SK-N-SH (cell line): Measurements from ENCODE around the gene SERPINA6. TPM values are rescaled to one million over a fixed set of nuclear protein-coding genes. Genes with fewer than 3 reads are reported as not detected.

ENCODE experiments used
- CTCF ChIA-PET: fragments of 300-600, 350-600 bp; formaldehyde crosslinking; extraction: SDS; loops from one replicate; lab custom pipeline; 2021; lab: Yijun Ruan, JAX
- POLR2A ChIA-PET: fragments of 350-600 bp; sonication (Branson Sonifier 250); formaldehyde crosslinking; extraction: SDS; loops from one replicate; lab custom pipeline; 2020; ENCODE audit warnings: antibody characterized with exemption, inconsistent platforms; lab: Yijun Ruan, JAX
- DNase-seq: peaks from one replicate; pipeline ENCODE4 v3.0.0; 2012
- H2AFZ ChIP-seq: fragments of 200-600 bp; sonication (generic); 2 replicates; pipeline ENCODE4 v1.8.1; 2016; ENCODE audit warnings: antibody characterized with exemption, mild to moderate bottlenecking, low read depth
- H3F3A ChIP-seq: fragments of 200-600 bp; sonication (generic); replicated peaks from 2 replicates; pipeline ENCODE3; 2016; ENCODE audit warnings: antibody characterized with exemption, mild to moderate bottlenecking; ENCODE audit not compliant: insufficient read depth
- H3K27ac ChIP-seq, 2 experiments: fragments of 200-500 bp in 1 of 2; fragments of 200-600 bp in 1 of 2; sonication (Bioruptor generic) in 1 of 2; sonication (generic), shearing (Covaris generic) in 1 of 2; 2 replicates each; pipeline versions ENCODE4 v1.5.1 to v1.6.1; 2014 to 2016; ENCODE audit warnings: low read depth in 2 of 2, inconsistent platforms in 1 of 2, low read length in 1 of 2, mild to moderate bottlenecking in 1 of 2, mixed read lengths in 1 of 2
- H3K27me3 ChIP-seq: fragments of 200-600 bp; sonication (generic), shearing (Covaris generic); 2 replicates; pipeline ENCODE4 v1.6.1; 2016; ENCODE audit warnings: mixed run types; ENCODE audit not compliant: insufficient read depth
- H3K36me3 ChIP-seq, 2 experiments: fragments of 200-500 bp in 1 of 2; fragments of 200-600 bp in 1 of 2; sonication (Bioruptor generic) in 1 of 2; sonication (generic) in 1 of 2; replicated peaks in 1 of 2; 2 replicates each; pipeline versions ENCODE3 to v1.5.1; 2014 to 2016; ENCODE audit warnings: low read length in 1 of 2, mild to moderate bottlenecking in 1 of 2; ENCODE audit not compliant: insufficient read depth in 2 of 2, control insufficient read depth in 1 of 2
- H3K4me1 ChIP-seq, 2 experiments: fragments of 200-500 bp in 1 of 2; fragments of 200-600 bp in 1 of 2; sonication (Bioruptor generic) in 1 of 2; sonication (generic), shearing (Covaris generic) in 1 of 2; 2 replicates each; pipeline versions ENCODE4 v1.5.1 to v1.6.1; 2014 to 2016; ENCODE audit warnings: low read depth in 1 of 2, low read length in 1 of 2, mixed run types in 1 of 2; ENCODE audit not compliant: insufficient read depth in 2 of 2, control insufficient read depth in 1 of 2
- H3K4me2 ChIP-seq: fragments of 200-600 bp; sonication (generic), shearing (Covaris generic); 2 replicates; pipeline ENCODE4 v1.6.1; 2017; ENCODE audit warnings: mixed run types
- H3K4me3 ChIP-seq, 2 experiments: fragments of 200-500 bp in 1 of 2; fragments of 200-600 bp in 1 of 2; sonication (Bioruptor generic) in 1 of 2; sonication (generic), shearing (Covaris generic) in 1 of 2; 2 replicates each; pipeline versions ENCODE4 v1.5.1 to v1.8.1; 2014 to 2016; ENCODE audit warnings: low read depth in 2 of 2, inconsistent platforms in 1 of 2, low read length in 1 of 2, mild to moderate bottlenecking in 1 of 2, mixed read lengths in 1 of 2, moderate library complexity in 1 of 2
- H3K79me2 ChIP-seq: fragments of 200-600 bp; sonication (generic); 2 replicates; pipeline ENCODE4 v1.8.1; 2017; ENCODE audit warnings: mild to moderate bottlenecking; ENCODE audit not compliant: insufficient read depth
- H3K9ac ChIP-seq: fragments of 200-600 bp; sonication (generic); 2 replicates; pipeline ENCODE4 v1.6.1; 2017; ENCODE audit warnings: mixed run types
- H3K9me2 ChIP-seq: fragments of 200-600 bp; sonication (generic); 2 replicates; pipeline ENCODE4 v1.6.1; 2017; ENCODE audit warnings: mixed run types
- H3K9me3 ChIP-seq: fragments of 200-600 bp; sonication (generic); 2 replicates; pipeline ENCODE4 v1.6.1; 2017; ENCODE audit warnings: mixed run types, mild to moderate bottlenecking, moderate library complexity
- H4K20me1 ChIP-seq: fragments of 200-600 bp; sonication (generic); 2 replicates; pipeline ENCODE4 v1.6.1; 2017; ENCODE audit warnings: mild to moderate bottlenecking, mixed run types; ENCODE audit not compliant: insufficient read depth
- ELF1 ChIP-seq: IDR thresholded peaks from 2 replicates; pipeline ENCODE4 v1.4.0; 2012
- FOSL2 ChIP-seq: IDR thresholded peaks from 2 replicates; pipeline ENCODE4 v1.4.0; 2012; ENCODE audit warnings: low read depth, mild to moderate bottlenecking, moderate library complexity, borderline replicate concordance
- FOXJ3 ChIP-seq: sonication (generic); formaldehyde crosslinking; IDR thresholded peaks from 2 replicates; pipeline ENCODE4 v1.5.1; 2020; ENCODE audit warnings: mild to moderate bottlenecking, missing genetic modification reagents
- GABPA ChIP-seq: IDR thresholded peaks from 2 replicates; pipeline ENCODE4 v1.4.0; 2012; ENCODE audit warnings: low read depth, mild to moderate bottlenecking
- GATA2 ChIP-seq: sonication (generic); formaldehyde crosslinking; IDR thresholded peaks from 2 replicates; pipeline ENCODE4 v1.5.0; 2020; ENCODE audit warnings: mild to moderate bottlenecking, missing genetic modification reagents
- JUND ChIP-seq: IDR thresholded peaks from 2 replicates; pipeline ENCODE4 v1.4.0; 2012
- MEF2A ChIP-seq: IDR thresholded peaks from 2 replicates; pipeline ENCODE4 v1.4.0; 2012; ENCODE audit warnings: low read depth, borderline replicate concordance
- POLR2AphosphoS5 ChIP-seq: IDR thresholded peaks from 2 replicates; pipeline ENCODE4 v1.6.1; 2012; ENCODE audit warnings: low read depth, low read length
- SMC3 ChIP-seq: IDR thresholded peaks from 2 replicates; pipeline ENCODE4 v1.6.1; 2012; ENCODE audit warnings: low read depth, low read length, improper control_type of control experiment
- TCF12 ChIP-seq: IDR thresholded peaks from 2 replicates; pipeline ENCODE4 v1.4.0; 2012
- TEAD4 ChIP-seq: IDR thresholded peaks from 2 replicates; pipeline ENCODE4 v1.4.0; 2012; ENCODE audit warnings: mild to moderate bottlenecking, borderline replicate concordance; ENCODE audit not compliant: insufficient read depth
- WGBS: methylation state at CpG from one replicate; pipeline ENCODE4 v1.1.6; 2017; ENCODE audit warnings: low lambda C conversion rate; 5-methylcytosine and 5-hydroxymethylcytosine counted together
- polyA plus RNA-seq, 3 experiments: library from polyadenylated mRNA; depleted of rRNA; stranded (reverse); fragments of >200 nt; gene quantifications; 2 replicates each; pipeline ENCODE4 v1.2.3, GENCODE V29; 2012
- TF ChIP-seq, protein P1 (sequence below): IDR thresholded peaks from 2 replicates; pipeline ENCODE4 v1.6.1; 2012; ENCODE audit warnings: mild to moderate bottlenecking, low read depth, low read length, moderate library complexity
- TF ChIP-seq, protein P2 (sequence below): fragments of 200-600 bp; sonication (generic); IDR thresholded peaks from 2 replicates; pipeline ENCODE4 v1.6.1; 2017; ENCODE audit warnings: antibody characterized with exemption, mild to moderate bottlenecking, moderate library complexity
- TF ChIP-seq, protein P3 (sequence below): fragments of 150-350 bp; IDR thresholded peaks from 2 replicates; pipeline ENCODE4 v1.6.1; 2016; ENCODE audit warnings: mild to moderate bottlenecking, low read depth, low read length

The SERPINA6 gene
- polyA plus RNA-seq, 1 of the 3 experiments (the other 2 are of a cell fraction) = 0.46 TPM

DNA sequence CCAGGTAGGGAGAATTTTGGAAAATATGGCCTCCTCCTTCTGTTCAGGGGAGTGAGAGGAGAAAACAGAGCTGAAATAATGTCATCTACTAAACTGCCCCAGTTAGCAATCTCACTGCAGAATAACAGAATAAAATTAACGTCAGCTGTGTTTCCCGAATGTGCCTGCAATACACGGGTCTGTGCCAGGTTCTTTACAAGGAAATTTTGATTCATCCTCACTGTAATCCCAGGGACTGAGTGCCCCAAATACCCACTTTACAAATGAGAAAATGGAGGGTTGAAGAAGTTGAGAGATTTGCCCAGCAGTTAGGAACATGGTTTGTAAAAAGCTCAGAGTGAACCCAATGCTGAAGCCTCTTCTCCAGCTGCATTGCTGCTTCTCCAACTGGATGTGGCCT lies 21.3 kb upstream of the SERPINA6 start:
- CTCF ChIA-PET = no interaction called here
- WGBS = 80% methylated on average over 3 of the region's 3 CpGs
- DNase-seq = no peak

More for the DNA sequence above, 21.3 kb upstream of the SERPINA6 start:
- peaks cover 17% of the 10 kb centered on the region for H3F3A ChIP-seq
- H4K20me1 ChIP-seq = no peaks in the 10 kb centered on the region
- peak overlapping the region; percentile 32 for H2AFZ ChIP-seq
- POLR2A ChIA-PET = interaction anchor here (1.0 kb wide), 1 partner anchor 27 kb away, joined by 3 read pairs; no protein-coding TSS in a partner anchor
- H3K9ac ChIP-seq = no peak overlapping the region
- no peaks in the 10 kb centered on the region for H3K79me2 ChIP-seq
- H3K4me1 ChIP-seq = peaks cover 0 to 21% of the 10 kb centered on the region in 2 experiments; a peak in 3 of 4 replicates
- no peaks in the 10 kb centered on the region for H3K9me2 ChIP-seq
- TF ChIP-seq, protein P1, sequence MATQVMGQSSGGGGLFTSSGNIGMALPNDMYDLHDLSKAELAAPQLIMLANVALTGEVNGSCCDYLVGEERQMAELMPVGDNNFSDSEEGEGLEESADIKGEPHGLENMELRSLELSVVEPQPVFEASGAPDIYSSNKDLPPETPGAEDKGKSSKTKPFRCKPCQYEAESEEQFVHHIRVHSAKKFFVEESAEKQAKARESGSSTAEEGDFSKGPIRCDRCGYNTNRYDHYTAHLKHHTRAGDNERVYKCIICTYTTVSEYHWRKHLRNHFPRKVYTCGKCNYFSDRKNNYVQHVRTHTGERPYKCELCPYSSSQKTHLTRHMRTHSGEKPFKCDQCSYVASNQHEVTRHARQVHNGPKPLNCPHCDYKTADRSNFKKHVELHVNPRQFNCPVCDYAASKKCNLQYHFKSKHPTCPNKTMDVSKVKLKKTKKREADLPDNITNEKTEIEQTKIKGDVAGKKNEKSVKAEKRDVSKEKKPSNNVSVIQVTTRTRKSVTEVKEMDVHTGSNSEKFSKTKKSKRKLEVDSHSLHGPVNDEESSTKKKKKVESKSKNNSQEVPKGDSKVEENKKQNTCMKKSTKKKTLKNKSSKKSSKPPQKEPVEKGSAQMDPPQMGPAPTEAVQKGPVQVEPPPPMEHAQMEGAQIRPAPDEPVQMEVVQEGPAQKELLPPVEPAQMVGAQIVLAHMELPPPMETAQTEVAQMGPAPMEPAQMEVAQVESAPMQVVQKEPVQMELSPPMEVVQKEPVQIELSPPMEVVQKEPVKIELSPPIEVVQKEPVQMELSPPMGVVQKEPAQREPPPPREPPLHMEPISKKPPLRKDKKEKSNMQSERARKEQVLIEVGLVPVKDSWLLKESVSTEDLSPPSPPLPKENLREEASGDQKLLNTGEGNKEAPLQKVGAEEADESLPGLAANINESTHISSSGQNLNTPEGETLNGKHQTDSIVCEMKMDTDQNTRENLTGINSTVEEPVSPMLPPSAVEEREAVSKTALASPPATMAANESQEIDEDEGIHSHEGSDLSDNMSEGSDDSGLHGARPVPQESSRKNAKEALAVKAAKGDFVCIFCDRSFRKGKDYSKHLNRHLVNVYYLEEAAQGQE = no peak
- no peak for TF ChIP-seq FOSL2
- no peak for TF ChIP-seq JUND
- TF ChIP-seq TEAD4 = no peak
- TF ChIP-seq, protein P2, sequence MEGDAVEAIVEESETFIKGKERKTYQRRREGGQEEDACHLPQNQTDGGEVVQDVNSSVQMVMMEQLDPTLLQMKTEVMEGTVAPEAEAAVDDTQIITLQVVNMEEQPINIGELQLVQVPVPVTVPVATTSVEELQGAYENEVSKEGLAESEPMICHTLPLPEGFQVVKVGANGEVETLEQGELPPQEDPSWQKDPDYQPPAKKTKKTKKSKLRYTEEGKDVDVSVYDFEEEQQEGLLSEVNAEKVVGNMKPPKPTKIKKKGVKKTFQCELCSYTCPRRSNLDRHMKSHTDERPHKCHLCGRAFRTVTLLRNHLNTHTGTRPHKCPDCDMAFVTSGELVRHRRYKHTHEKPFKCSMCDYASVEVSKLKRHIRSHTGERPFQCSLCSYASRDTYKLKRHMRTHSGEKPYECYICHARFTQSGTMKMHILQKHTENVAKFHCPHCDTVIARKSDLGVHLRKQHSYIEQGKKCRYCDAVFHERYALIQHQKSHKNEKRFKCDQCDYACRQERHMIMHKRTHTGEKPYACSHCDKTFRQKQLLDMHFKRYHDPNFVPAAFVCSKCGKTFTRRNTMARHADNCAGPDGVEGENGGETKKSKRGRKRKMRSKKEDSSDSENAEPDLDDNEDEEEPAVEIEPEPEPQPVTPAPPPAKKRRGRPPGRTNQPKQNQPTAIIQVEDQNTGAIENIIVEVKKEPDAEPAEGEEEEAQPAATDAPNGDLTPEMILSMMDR = no peak
- TF ChIP-seq MEF2A = no peak
- no peak for TF ChIP-seq POLR2AphosphoS5
- TF ChIP-seq SMC3 = no peak
- TF ChIP-seq FOXJ3 = no peak
- TF ChIP-seq ELF1 = no peak
- no peak for TF ChIP-seq GATA2 (CRISPR knock-in tag)
- TF ChIP-seq TCF12 = no peak
- TF ChIP-seq, protein P3, sequence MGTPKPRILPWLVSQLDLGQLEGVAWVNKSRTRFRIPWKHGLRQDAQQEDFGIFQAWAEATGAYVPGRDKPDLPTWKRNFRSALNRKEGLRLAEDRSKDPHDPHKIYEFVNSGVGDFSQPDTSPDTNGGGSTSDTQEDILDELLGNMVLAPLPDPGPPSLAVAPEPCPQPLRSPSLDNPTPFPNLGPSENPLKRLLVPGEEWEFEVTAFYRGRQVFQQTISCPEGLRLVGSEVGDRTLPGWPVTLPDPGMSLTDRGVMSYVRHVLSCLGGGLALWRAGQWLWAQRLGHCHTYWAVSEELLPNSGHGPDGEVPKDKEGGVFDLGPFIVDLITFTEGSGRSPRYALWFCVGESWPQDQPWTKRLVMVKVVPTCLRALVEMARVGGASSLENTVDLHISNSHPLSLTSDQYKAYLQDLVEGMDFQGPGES = no peak
- TF ChIP-seq GABPA = no peak
- H3K27me3 ChIP-seq = no peaks in the 10 kb centered on the region
- H3K4me3 ChIP-seq = no peak overlapping the region
- H3K36me3 ChIP-seq = no peaks in the 10 kb centered on the region
- no peaks in the 10 kb centered on the region for H3K9me3 ChIP-seq
- no peak overlapping the region for H3K4me2 ChIP-seq
- H3K27ac ChIP-seq = peak overlapping the region in 1 of 2 experiments; percentile 91; a peak in 2 of 4 replicates
